Umbilical cord (tissue), 2 donors: ENCODE data around the gene BTBD2. TPM values are rescaled to one million over a fixed set of nuclear protein-coding genes. Genes with fewer than 3 reads are reported as not detected.
"Not testable (repeated sequence)": the region's sequence is repeated elsewhere in the genome, so short reads cannot be mapped to it uniquely, and the experiment has no call there.

Experiments used
- DNase-seq: peaks from one replicate; pipeline ENCODE4 v3.0.0-alpha.2; 2015; ENCODE audit warnings: low spot score
- total RNA-seq: library from RNA; depleted of rRNA; stranded (reverse); fragments of >200 nt; gene quantifications from one replicate; pipeline ENCODE4 v1.2.3, GENCODE V29; 2014; ENCODE audit warnings: low replicate concordance; ENCODE audit not compliant: insufficient read depth

Gene BTBD2
- total RNA-seq, 1 donor from 2014 or later: 31.8 TPM

- DNase-seq: no peak
Observed at GRCh38 chr19:2040647-2041432, 25.3 kb upstream of the BTBD2 start.

GRCh38 chr19:2039959-2040646 is 24.6 kb upstream of the BTBD2 start:
- DNase-seq: no peak

- no peak for DNase-seq
Observed at GRCh38 chr19:2039089-2039958, 23.8 kb upstream of the BTBD2 start.

- no peak for DNase-seq
Observed at GRCh38 chr19:2038284-2039088, 23.0 kb upstream of the BTBD2 start.

- DNase-seq: no peak
Observed at GRCh38 chr19:2037651-2038255, 22.2 kb upstream of the BTBD2 start.

GRCh38 chr19:2036424-2036823 is 20.9 kb upstream of the BTBD2 start:
- DNase-seq: no peak

GRCh38 chr19:2035590-2035991 is 20.1 kb upstream of the BTBD2 start:
- no peak for DNase-seq

GRCh38 chr19:2034729-2035589 is 19.4 kb upstream of the BTBD2 start:
- no peak for DNase-seq

GRCh38 chr19:2034253-2034652 is 18.7 kb upstream of the BTBD2 start:
- DNase-seq: not testable (repeated sequence)

GRCh38 chr19:2033825-2034159 is 18.3 kb upstream of the BTBD2 start:
- DNase-seq: no peak

GRCh38 chr19:2033115-2033824 is 17.8 kb upstream of the BTBD2 start:
- no peak for DNase-seq

- peak; percentile 94 for DNase-seq
Observed at GRCh38 chr19:2032296-2032941, 16.9 kb upstream of the BTBD2 start.

- no peak for DNase-seq
Observed at GRCh38 chr19:2027361-2027760, 11.8 kb upstream of the BTBD2 start.

- DNase-seq: no peak
Observed at GRCh38 chr19:2026770-2027169, 11.3 kb upstream of the BTBD2 start.

GRCh38 chr19:2022289-2022688 is 6.8 kb upstream of the BTBD2 start:
- no peak for DNase-seq

- DNase-seq: no peak
Observed at GRCh38 chr19:2021453-2022140, 6.1 kb upstream of the BTBD2 start.

- DNase-seq: no peak
Observed at GRCh38 chr19:2018752-2019151, 3.2 kb upstream of the BTBD2 start.
